Neutrophil (primary cell): Measurements from ENCODE around the gene C6orf141.

ENCODE experiments used
- H3K27ac ChIP-seq: fragments of 200-600 bp; sonication (generic); 2 replicates; pipeline ENCODE4 v1.5.1; 2016; ENCODE audit warnings: mild to moderate bottlenecking, moderate library complexity
- H3K27me3 ChIP-seq: fragments of 200-600 bp; sonication (generic); 2 replicates; pipeline ENCODE4 v1.6.0; 2016; ENCODE audit warnings: mild to moderate bottlenecking
- H3K36me3 ChIP-seq: fragments of 200-600 bp; sonication (generic); 2 replicates; pipeline ENCODE4 v1.5.1; 2017
- H3K4me1 ChIP-seq, 2 experiments: fragments of 200-600 bp in 1 of 2; sonication (generic) in 1 of 2; 1 replicate in 1 of 2; 2 replicates in 1 of 2; pipeline versions ENCODE4 v1.5.1 to v1.6.1; 2013 to 2016; ENCODE audit warnings: low read depth in 1 of 2, low read length in 1 of 2, mild to moderate bottlenecking in 1 of 2, moderate library complexity in 1 of 2; ENCODE audit not compliant: control insufficient read depth in 1 of 2, insufficient read depth in 1 of 2
- H3K4me3 ChIP-seq, 2 experiments: fragments of 200-600 bp in 1 of 2; sonication (generic) in 1 of 2; 1 replicate in 1 of 2; 2 replicates in 1 of 2; pipeline ENCODE4 v1.5.1; 2013 to 2016; ENCODE audit warnings: low read depth in 1 of 2, low read length in 1 of 2, mild to moderate bottlenecking in 1 of 2, moderate library complexity in 1 of 2
- H3K9me3 ChIP-seq: fragments of 200-600 bp; sonication (generic); 2 replicates; pipeline ENCODE4 v1.5.1; 2016
- CTCF ChIP-seq: fragments of 200-600 bp; sonication (generic); IDR thresholded peaks from 2 replicates; pipeline ENCODE4 v1.5.1; 2016; ENCODE audit warnings: antibody characterized with exemption

The C6orf141 gene

GRCh38 chr6:49563006-49563886 is 12.8 kb downstream of the C6orf141 start:
- Histone ChIP-seq H3K4me3 (no peak overlapping the region), H3K9me3 (no peaks in the 10 kb centered on the region), H3K36me3 (no peaks in the 10 kb centered on the region), H3K27me3 (no peaks in the 10 kb centered on the region), H3K4me1 (no peaks in the 10 kb centered on the region), H3K27ac (no peak overlapping the region)
- no peak for TF ChIP-seq CTCF

- no peaks in the 10 kb centered on the region for H3K4me1 ChIP-seq
- H3K9me3 ChIP-seq: no peaks in the 10 kb centered on the region
- no peak overlapping the region for H3K4me3 ChIP-seq
- no peaks in the 10 kb centered on the region for H3K27me3 ChIP-seq
- TF ChIP-seq CTCF: no peak
- no peak overlapping the region for H3K27ac ChIP-seq
- no peaks in the 10 kb centered on the region for H3K36me3 ChIP-seq
Measured at GRCh38 chr6:49564552-49564951, 14.1 kb downstream of the C6orf141 start.

GRCh38 chr6:49565261-49565660 is 14.8 kb downstream of the C6orf141 start:
- H3K4me3 ChIP-seq: no peak overlapping the region
- no peaks in the 10 kb centered on the region for H3K36me3 ChIP-seq
- H3K4me1 ChIP-seq: no peaks in the 10 kb centered on the region
- TF ChIP-seq CTCF: no peak
- H3K27me3 ChIP-seq: no peaks in the 10 kb centered on the region
- no peaks in the 10 kb centered on the region for H3K9me3 ChIP-seq
- H3K27ac ChIP-seq: no peak overlapping the region

GRCh38 chr6:49565855-49566254 is 15.4 kb downstream of the C6orf141 start:
- Histone ChIP-seq H3K27ac (no peak overlapping the region), H3K4me1 (no peaks in the 10 kb centered on the region), H3K27me3 (no peaks in the 10 kb centered on the region), H3K4me3 (no peak overlapping the region), H3K9me3 (no peaks in the 10 kb centered on the region), H3K36me3 (no peaks in the 10 kb centered on the region)
- TF ChIP-seq CTCF: no peak

- H3K4me1 ChIP-seq: no peaks in the 10 kb centered on the region
- H3K36me3 ChIP-seq: no peaks in the 10 kb centered on the region
- no peak overlapping the region for H3K4me3 ChIP-seq
- no peak for TF ChIP-seq CTCF
- H3K9me3 ChIP-seq: no peaks in the 10 kb centered on the region
- no peak overlapping the region for H3K27ac ChIP-seq
- no peaks in the 10 kb centered on the region for H3K27me3 ChIP-seq
Measured at GRCh38 chr6:49570474-49571079, 20.1 kb downstream of the C6orf141 start.
